ENCODE results near the gene MMP28.

- TF ChIP-seq, protein P1, sequence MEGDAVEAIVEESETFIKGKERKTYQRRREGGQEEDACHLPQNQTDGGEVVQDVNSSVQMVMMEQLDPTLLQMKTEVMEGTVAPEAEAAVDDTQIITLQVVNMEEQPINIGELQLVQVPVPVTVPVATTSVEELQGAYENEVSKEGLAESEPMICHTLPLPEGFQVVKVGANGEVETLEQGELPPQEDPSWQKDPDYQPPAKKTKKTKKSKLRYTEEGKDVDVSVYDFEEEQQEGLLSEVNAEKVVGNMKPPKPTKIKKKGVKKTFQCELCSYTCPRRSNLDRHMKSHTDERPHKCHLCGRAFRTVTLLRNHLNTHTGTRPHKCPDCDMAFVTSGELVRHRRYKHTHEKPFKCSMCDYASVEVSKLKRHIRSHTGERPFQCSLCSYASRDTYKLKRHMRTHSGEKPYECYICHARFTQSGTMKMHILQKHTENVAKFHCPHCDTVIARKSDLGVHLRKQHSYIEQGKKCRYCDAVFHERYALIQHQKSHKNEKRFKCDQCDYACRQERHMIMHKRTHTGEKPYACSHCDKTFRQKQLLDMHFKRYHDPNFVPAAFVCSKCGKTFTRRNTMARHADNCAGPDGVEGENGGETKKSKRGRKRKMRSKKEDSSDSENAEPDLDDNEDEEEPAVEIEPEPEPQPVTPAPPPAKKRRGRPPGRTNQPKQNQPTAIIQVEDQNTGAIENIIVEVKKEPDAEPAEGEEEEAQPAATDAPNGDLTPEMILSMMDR (IDR thresholded peaks at IDR 0.05), result no peak
- TF ChIP-seq POLR2A (IDR thresholded peaks at IDR 0.05), result no peak
These were observed 25.4 kb downstream of the MMP28 start for GRCh38 chr17:35769895-35770486.

Measured in lower leg skin (tissue), 3 donors.